Hepatocyte (in vitro differentiated cells): ENCODE measurements around the gene CASS4. TPM values are rescaled to one million over a fixed set of nuclear protein-coding genes. Genes with fewer than 3 reads are reported as not detected.

Source experiments
- DNase-seq: peaks from one replicate; pipeline ENCODE4 v3.0.0-alpha.2; 2016; ENCODE audit warnings: low spot score
- H2AFZ ChIP-seq: fragments of 200-600 bp; sonication (generic); 2 replicates; pipeline ENCODE4 v1.6.0; 2016; ENCODE audit warnings: antibody characterized with exemption, mild to moderate bottlenecking
- H3K27ac ChIP-seq: fragments of 200-600 bp; sonication (generic); 2 replicates; pipeline ENCODE4 v1.5.1; 2016; ENCODE audit warnings: mild to moderate bottlenecking
- H3K27me3 ChIP-seq: fragments of 200-600 bp; sonication (generic); 2 replicates; pipeline ENCODE4 v1.6.1; 2016
- H3K36me3 ChIP-seq: fragments of 200-600 bp; sonication (generic); replicated peaks from 2 replicates; pipeline ENCODE4 v1.5.1; 2016; ENCODE audit warnings: low read depth; ENCODE audit not compliant: insufficient read depth
- H3K4me1 ChIP-seq: fragments of 200-600 bp; sonication (generic); 2 replicates; pipeline ENCODE4 v1.5.1; 2016; ENCODE audit warnings: mild to moderate bottlenecking, moderate library complexity; ENCODE audit not compliant: insufficient read depth
- H3K4me2 ChIP-seq: fragments of 200-600 bp; sonication (generic); 2 replicates; pipeline ENCODE4 v1.6.0; 2016
- H3K4me3 ChIP-seq: fragments of 200-600 bp; sonication (generic); 2 replicates; pipeline ENCODE4 v1.5.1; 2016; ENCODE audit warnings: mild to moderate bottlenecking
- H3K79me2 ChIP-seq: fragments of 200-600 bp; sonication (generic); 2 replicates; pipeline ENCODE4 v1.6.0; 2017; ENCODE audit warnings: mild to moderate bottlenecking
- H3K9me2 ChIP-seq: fragments of 200-600 bp; sonication (generic); replicated peaks from 2 replicates; pipeline ENCODE4 v1.6.0; 2017; ENCODE audit warnings: mild to moderate bottlenecking; ENCODE audit not compliant: insufficient read depth
- H3K9me3 ChIP-seq: fragments of 200-600 bp; sonication (generic); 2 replicates; pipeline ENCODE4 v1.5.1; 2016; ENCODE audit warnings: low read depth, mild to moderate bottlenecking
- H4K20me1 ChIP-seq: fragments of 200-600 bp; sonication (generic); 2 replicates; pipeline ENCODE4 v1.6.0; 2016; ENCODE audit warnings: mild to moderate bottlenecking; ENCODE audit not compliant: insufficient read depth, poor library complexity, severe bottlenecking
- CTCF ChIP-seq: fragments of 200-600 bp; sonication (generic); IDR thresholded peaks from 2 replicates; pipeline ENCODE4 v1.5.1; 2016; ENCODE audit warnings: antibody characterized with exemption, mild to moderate bottlenecking; ENCODE audit not compliant: poor library complexity
- EZH2 ChIP-seq: fragments of 200-600 bp; sonication (generic); IDR thresholded peaks from 2 replicates; pipeline ENCODE4 v1.6.1; 2016; ENCODE audit warnings: antibody characterized with exemption, mild to moderate bottlenecking, borderline replicate concordance
- EZH2phosphoT487 ChIP-seq: fragments of 200-600 bp; sonication (generic); IDR thresholded peaks from one replicate; pipeline ENCODE4 v1.6.1; 2018; ENCODE audit warnings: antibody characterized with exemption, mild to moderate bottlenecking, low read depth, moderate library complexity; ENCODE audit not compliant: unreplicated experiment, severe bottlenecking
- WGBS: methylation state at CpG from one replicate; pipeline ENCODE4 v1.1.6; 2016; ENCODE audit warnings: low lambda C conversion rate; ENCODE audit errors: missing lambda C conversion rate; 5-methylcytosine and 5-hydroxymethylcytosine counted together
- polyA plus RNA-seq: library from polyadenylated mRNA; unstranded; fragments of >200 nt; fragmentation: Nextera tagmentation; extraction: Ambion mirVana; gene quantifications from 2 replicates; pipeline ENCODE4 v1.2.1, GENCODE V29; 2016
- total RNA-seq: library from RNA; depleted of rRNA; stranded (reverse); fragments of >200 nt; gene quantifications from 2 replicates; pipeline ENCODE4 v1.2.3, GENCODE V29; 2014

Gene CASS4
- total and polyA plus RNA-seq, 2 experiments from 2014 or later: 0.13 TPM; not detected in 1

GRCh38 chr20:56437196-56437960, 25.3 kb downstream of the CASS4 start:
- Histone ChIP-seq H3K4me3 (no peak overlapping the region), H3K36me3 (no peaks in the 10 kb centered on the region), H3K4me1 (peaks cover 11% of the 10 kb centered on the region), H3K79me2 (no peaks in the 10 kb centered on the region), H3K27ac (no peak overlapping the region), H3K9me3 (no peaks in the 10 kb centered on the region), H2AFZ (no peak overlapping the region), H3K27me3 (no peaks in the 10 kb centered on the region), H4K20me1 (no peaks in the 10 kb centered on the region), H3K9me2 (no peaks in the 10 kb centered on the region), H3K4me2 (no peak overlapping the region)
- 88% methylated on average over 16 of the region's 20 CpGs for WGBS
- no peak for DNase-seq
- TF ChIP-seq EZH2phosphoT487 (no peak), EZH2 (no peak), CTCF (no peak)

GRCh38 chr20:56438284-56438683, 26.2 kb downstream of the CASS4 start:
- H2AFZ ChIP-seq: no peak overlapping the region
- H3K27ac ChIP-seq: no peak overlapping the region
- 92% methylated on average over 4 of the region's 4 CpGs for WGBS
- no peaks in the 10 kb centered on the region for H4K20me1 ChIP-seq
- no peaks in the 10 kb centered on the region for H3K79me2 ChIP-seq
- TF ChIP-seq EZH2phosphoT487: no peak
- no peaks in the 10 kb centered on the region for H3K36me3 ChIP-seq
- no peak overlapping the region for H3K4me2 ChIP-seq
- DNase-seq: no peak
- no peaks in the 10 kb centered on the region for H3K9me3 ChIP-seq
- no peaks in the 10 kb centered on the region for H3K27me3 ChIP-seq
- H3K4me1 ChIP-seq: peaks cover 11% of the 10 kb centered on the region
- H3K4me3 ChIP-seq: no peak overlapping the region
- no peaks in the 10 kb centered on the region for H3K9me2 ChIP-seq

GRCh38 chr20:56439771-56440291, 27.8 kb downstream of the CASS4 start:
- Histone ChIP-seq H4K20me1 (no peaks in the 10 kb centered on the region), H3K4me2 (peak overlapping the region; percentile 1), H3K9me3 (no peaks in the 10 kb centered on the region), H3K79me2 (no peaks in the 10 kb centered on the region), H2AFZ (no peak overlapping the region), H3K27ac (peak overlapping the region; percentile 73), H3K36me3 (no peaks in the 10 kb centered on the region), H3K4me1 (peaks cover 11% of the 10 kb centered on the region), H3K9me2 (no peaks in the 10 kb centered on the region), H3K27me3 (no peaks in the 10 kb centered on the region), H3K4me3 (no peak overlapping the region)
- DNase-seq: peak; percentile 30
- WGBS: 48% methylated on average over 5 of the region's 5 CpGs
- TF ChIP-seq CTCF (no peak), EZH2 (no peak), EZH2phosphoT487 (no peak)

- H3K27ac ChIP-seq: peak overlapping the region; percentile 73
- 91% methylated on average over 4 of the region's 4 CpGs for WGBS
These were observed 28.4 kb downstream of the CASS4 start for GRCh38 chr20:56440346-56441007.

More at GRCh38 chr20:56440346-56441007, 28.4 kb downstream of the CASS4 start:
- Histone ChIP-seq H3K9me2 (no peaks in the 10 kb centered on the region), H2AFZ (no peak overlapping the region), H3K4me1 (peaks cover 11% of the 10 kb centered on the region), H4K20me1 (no peaks in the 10 kb centered on the region), H3K27me3 (no peaks in the 10 kb centered on the region), H3K9me3 (no peaks in the 10 kb centered on the region), H3K36me3 (no peaks in the 10 kb centered on the region), H3K4me2 (peak overlapping the region; percentile 1), H3K4me3 (no peak overlapping the region), H3K79me2 (no peaks in the 10 kb centered on the region)
- no peak for DNase-seq
- TF ChIP-seq CTCF: no peak
- no peak for TF ChIP-seq EZH2
- TF ChIP-seq EZH2phosphoT487: no peak
